Parathyroid adenoma (tissue), 2 donors: ENCODE measurements around the gene TENT4B.

Source experiments
- H2AFZ ChIP-seq: fragments of 300-600 bp; sonication (generic); one replicate; pipeline ENCODE4 v1.7.0; 2017; ENCODE audit warnings: antibody characterized with exemption, mild to moderate bottlenecking
- H3K27ac ChIP-seq: fragments of 300-600 bp; sonication (generic); one replicate; pipeline ENCODE4 v1.7.0; 2017
- H3K27me3 ChIP-seq: fragments of 300-600 bp; sonication (generic); one replicate; pipeline ENCODE4 v1.7.0; 2017; ENCODE audit warnings: low read length; ENCODE audit not compliant: control insufficient read depth, insufficient read depth
- H3K36me3 ChIP-seq: fragments of 300-600 bp; sonication (generic); one replicate; pipeline ENCODE4 v1.7.0; 2017; ENCODE audit warnings: low read length; ENCODE audit not compliant: control insufficient read depth, insufficient read depth
- H3K4me1 ChIP-seq: fragments of 300-600 bp; sonication (generic); one replicate; pipeline ENCODE4 v1.7.0; 2017; ENCODE audit warnings: control low read depth
- H3K4me2 ChIP-seq: fragments of 300-600 bp; sonication (generic); one replicate; pipeline ENCODE4 v1.7.0; 2017; ENCODE audit warnings: low read length
- H3K4me3 ChIP-seq: fragments of 300-600 bp; sonication (generic); one replicate; pipeline ENCODE4 v1.7.0; 2017; ENCODE audit warnings: low read depth, low read length
- H3K79me2 ChIP-seq: fragments of 300-600 bp; sonication (generic); one replicate; pipeline ENCODE4 v1.7.0; 2017; ENCODE audit warnings: control low read depth
- H3K9ac ChIP-seq: fragments of 300-600 bp; sonication (generic); one replicate; pipeline ENCODE4 v1.7.0; 2017; ENCODE audit warnings: mild to moderate bottlenecking
- H3K9me3 ChIP-seq: fragments of 300-600 bp; sonication (generic); one replicate; pipeline ENCODE4 v1.7.0; 2017; ENCODE audit warnings: low read length; ENCODE audit not compliant: control insufficient read depth
- CTCF ChIP-seq: fragments of 300-600 bp; sonication (generic); IDR thresholded peaks from one replicate; pipeline ENCODE4 v1.7.0; 2017; ENCODE audit warnings: antibody characterized with exemption, mild to moderate bottlenecking
- donor health status: primary hyperparathyroidism.

The TENT4B gene

GRCh38 chr16:50252874-50253513 is 99.9 kb downstream of the TENT4B start:
- H3K79me2 ChIP-seq, result no peaks in the 10 kb centered on the region
- no peak overlapping the region for H3K4me2 ChIP-seq
- no peak overlapping the region for H3K27ac ChIP-seq
- H3K4me3 ChIP-seq, result no peak overlapping the region
- no peaks in the 10 kb centered on the region for H3K36me3 ChIP-seq
- no peaks in the 10 kb centered on the region for H3K4me1 ChIP-seq
- no peak overlapping the region for H2AFZ ChIP-seq
- no peaks in the 10 kb centered on the region for H3K27me3 ChIP-seq
- no peak overlapping the region for H3K9ac ChIP-seq
- no peaks in the 10 kb centered on the region for H3K9me3 ChIP-seq
- TF ChIP-seq CTCF, result no peak

DNA sequence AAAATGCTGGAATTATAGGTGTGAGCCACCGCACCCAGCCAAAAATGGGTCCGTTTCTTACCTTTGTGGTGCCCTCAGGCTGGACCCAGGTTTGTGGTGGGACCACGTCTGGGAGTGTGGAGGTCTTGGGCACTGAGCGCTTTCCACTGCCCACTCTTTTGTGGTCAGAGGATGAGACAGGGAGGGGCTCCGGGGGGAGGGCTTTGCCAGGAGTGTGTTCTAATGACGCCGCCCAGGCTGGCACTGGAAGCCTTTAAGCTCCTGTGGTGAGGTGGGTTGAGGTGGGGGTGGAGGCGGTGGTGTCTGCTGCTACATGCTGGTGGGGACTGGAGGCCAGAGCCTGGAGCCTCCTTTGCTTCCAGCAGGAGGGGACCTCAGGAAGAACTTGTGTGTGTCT is 100.4 kb downstream of the TENT4B start:
- no peak overlapping the region for H3K4me2 ChIP-seq
- H3K27me3 ChIP-seq, result no peaks in the 10 kb centered on the region
- no peak for TF ChIP-seq CTCF
- H3K9me3 ChIP-seq, result no peaks in the 10 kb centered on the region
- no peak overlapping the region for H3K9ac ChIP-seq
- no peaks in the 10 kb centered on the region for H3K79me2 ChIP-seq
- H2AFZ ChIP-seq, result no peak overlapping the region
- H3K27ac ChIP-seq, result no peak overlapping the region
- H3K36me3 ChIP-seq, result no peaks in the 10 kb centered on the region
- H3K4me3 ChIP-seq, result no peak overlapping the region
- H3K4me1 ChIP-seq, result no peaks in the 10 kb centered on the region

DNA sequence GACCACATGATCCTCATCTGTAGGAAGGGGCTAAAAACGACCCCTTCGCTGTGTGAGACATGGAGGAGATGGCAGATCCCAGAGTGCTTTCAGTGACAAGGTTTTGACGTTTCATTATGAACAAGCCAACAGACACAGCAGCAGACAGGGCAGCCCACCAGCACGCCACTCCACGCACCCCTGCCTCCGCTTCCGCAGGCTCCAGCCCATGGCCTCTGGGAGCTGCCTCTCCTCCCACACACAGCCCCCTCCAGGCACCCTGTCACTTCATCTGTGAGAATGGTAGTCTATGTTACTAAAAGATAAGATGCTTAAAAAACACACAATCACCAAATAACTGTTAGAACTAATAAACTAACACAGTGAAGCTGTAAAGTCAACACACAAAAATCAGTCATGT is 101.0 kb downstream of the TENT4B start:
- no peak overlapping the region for H3K4me3 ChIP-seq
- H3K4me1 ChIP-seq, result no peaks in the 10 kb centered on the region
- no peaks in the 10 kb centered on the region for H3K79me2 ChIP-seq
- no peak overlapping the region for H3K9ac ChIP-seq
- H3K27me3 ChIP-seq, result no peaks in the 10 kb centered on the region
- H3K27ac ChIP-seq, result no peak overlapping the region
- H3K9me3 ChIP-seq, result no peaks in the 10 kb centered on the region
- no peak overlapping the region for H3K4me2 ChIP-seq
- H3K36me3 ChIP-seq, result no peaks in the 10 kb centered on the region
- TF ChIP-seq CTCF, result no peak
- no peak overlapping the region for H2AFZ ChIP-seq

DNA sequence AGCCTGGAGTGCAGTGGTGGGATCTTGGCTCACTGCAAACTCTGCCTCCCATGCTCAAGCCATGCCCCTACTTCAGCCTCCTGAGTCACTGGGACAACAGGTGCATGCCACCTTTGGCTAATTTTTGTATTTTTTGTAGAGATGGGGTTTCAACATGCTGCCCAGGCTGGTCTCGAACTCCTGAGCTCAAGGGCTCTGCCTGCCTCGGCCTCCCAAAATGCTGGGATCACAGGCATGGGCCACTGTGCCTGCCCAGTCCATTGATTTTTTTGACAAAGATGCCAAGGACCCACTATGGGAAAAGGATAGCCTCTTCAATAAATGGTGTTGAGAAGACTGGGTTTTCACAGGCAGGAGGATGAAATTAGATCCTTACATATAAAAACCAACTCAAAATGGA is 102.4 kb downstream of the TENT4B start:
- Histone ChIP-seq H3K36me3 (no peaks in the 10 kb centered on the region), H3K4me1 (no peaks in the 10 kb centered on the region), H3K4me2 (no peak overlapping the region), H3K79me2 (no peaks in the 10 kb centered on the region), H3K4me3 (no peak overlapping the region), H3K9ac (no peak overlapping the region), H3K27me3 (no peaks in the 10 kb centered on the region), H3K9me3 (no peaks in the 10 kb centered on the region), H2AFZ (no peak overlapping the region), H3K27ac (no peak overlapping the region)
- TF ChIP-seq CTCF, result no peak

- no peak overlapping the region for H3K27ac ChIP-seq
- no peaks in the 10 kb centered on the region for H3K79me2 ChIP-seq
- H3K27me3 ChIP-seq, result no peaks in the 10 kb centered on the region
- no peak overlapping the region for H3K4me3 ChIP-seq
- H3K4me2 ChIP-seq, result no peak overlapping the region
- H3K9me3 ChIP-seq, result no peaks in the 10 kb centered on the region
- no peak for TF ChIP-seq CTCF
- H3K36me3 ChIP-seq, result no peaks in the 10 kb centered on the region
- no peaks in the 10 kb centered on the region for H3K4me1 ChIP-seq
- no peak overlapping the region for H3K9ac ChIP-seq
- no peak overlapping the region for H2AFZ ChIP-seq
Measured at GRCh38 chr16:50256604-50257003, 103.5 kb downstream of the TENT4B start.
